ENCODE results near the gene ARHGAP12. TPM values are rescaled to one million over a fixed set of nuclear protein-coding genes. Genes with fewer than 3 reads are reported as not detected.

ARHGAP12 gene
- total RNA-seq, 1 experiment from 2014 or later = 51.9 TPM

- Histone ChIP-seq H4K20me1 (ENCODE audit: insufficient read depth) (no peaks in the 10 kb centered on the region; the same call in 1 of the 2 replicates), H3K27me3 (ENCODE audit: insufficient read depth, low read depth) (no peaks in the 10 kb centered on the region), H3K4me1 (replicated peaks; ENCODE audit: insufficient read depth) (peaks cover 31% of the 10 kb centered on the region), H3K79me2 (ENCODE audit: low read depth) (peaks cover 96% of the 10 kb centered on the region), H3K36me3 (ENCODE audit: low read depth) (no peaks in the 10 kb centered on the region), H3K27ac (no peak overlapping the region), H2AFZ (no peak overlapping the region), H3K4me3 (no peak overlapping the region), H3F3A (ENCODE audit: insufficient read depth, low read depth) (peaks cover 5% of the 10 kb centered on the region; the same call in 1 of the 2 replicates), H3K4me2 (0 out of 2 replicates have a peak overlapping the region, but pooled peaks have one; percentile 32), H3K9me2 (ENCODE audit: insufficient read depth) (no peaks in the 10 kb centered on the region), H3K9me3 (ENCODE audit: insufficient read depth, low read depth) (no peaks in the 10 kb centered on the region)
- DNase-seq = peak; percentile 17 to 37
- BruUV-seq (replicated peaks) = no TSS peak
- POLR2A ChIA-PET (ENCODE audit: unreplicated experiment) = interaction anchor here (0.7 kb wide), 3 partner anchors 34 to 69 kb away, joined by 3 to 6 read pairs (median 5); no protein-coding TSS in a partner anchor
- TF ChIP-seq CTCF (conservative IDR thresholded peaks at IDR 0.05) (no peak), EZH2 (IDR thresholded peaks at IDR 0.05; ENCODE audit: low read depth) (no peak)
- CTCF ChIA-PET = no interaction called here
- intact Hi-C loops (cut with micrococcal nuclease; ENCODE audit: unreplicated experiment) = loop anchor here (2.0 kb wide), 1 partner anchor 29 kb away; no protein-coding TSS in a partner anchor
Observed at GRCh38 chr10:31912289-31912688, 16.3 kb downstream of the ARHGAP12 start.

GRCh38 chr10:31910016-31910415 is 18.6 kb downstream of the ARHGAP12 start:
- no peak overlapping the region for H3K4me2 ChIP-seq
- H3K27ac ChIP-seq = no peak overlapping the region
- no TSS peak for BruUV-seq (replicated peaks)
- no peak overlapping the region for H2AFZ ChIP-seq
- H3K9me2 ChIP-seq (ENCODE audit: insufficient read depth) = no peaks in the 10 kb centered on the region
- DNase-seq = no peak
- H3K79me2 ChIP-seq (ENCODE audit: low read depth) = peaks cover 94% of the 10 kb centered on the region
- peaks cover 31% of the 10 kb centered on the region for H3K4me1 ChIP-seq (replicated peaks; ENCODE audit: insufficient read depth)
- TF ChIP-seq EZH2 (IDR thresholded peaks at IDR 0.05; ENCODE audit: low read depth) (no peak), CTCF (conservative IDR thresholded peaks at IDR 0.05) (no peak)
- H3K36me3 ChIP-seq (ENCODE audit: low read depth) = no peaks in the 10 kb centered on the region
- H3K27me3 ChIP-seq (ENCODE audit: insufficient read depth, low read depth) = no peaks in the 10 kb centered on the region
- H3K9me3 ChIP-seq (ENCODE audit: insufficient read depth, low read depth) = no peaks in the 10 kb centered on the region
- CTCF ChIA-PET = no interaction called here
- no peaks in the 10 kb centered on the region for H4K20me1 ChIP-seq (ENCODE audit: insufficient read depth)
- intact Hi-C loops (cut with micrococcal nuclease; ENCODE audit: unreplicated experiment) = no loop called here
- no peak overlapping the region for H3K4me3 ChIP-seq
- H3F3A ChIP-seq (ENCODE audit: insufficient read depth, low read depth) = peaks cover 5% of the 10 kb centered on the region; the same call in 1 of the 2 replicates
- POLR2A ChIA-PET (ENCODE audit: unreplicated experiment) = no interaction called here

DNA sequence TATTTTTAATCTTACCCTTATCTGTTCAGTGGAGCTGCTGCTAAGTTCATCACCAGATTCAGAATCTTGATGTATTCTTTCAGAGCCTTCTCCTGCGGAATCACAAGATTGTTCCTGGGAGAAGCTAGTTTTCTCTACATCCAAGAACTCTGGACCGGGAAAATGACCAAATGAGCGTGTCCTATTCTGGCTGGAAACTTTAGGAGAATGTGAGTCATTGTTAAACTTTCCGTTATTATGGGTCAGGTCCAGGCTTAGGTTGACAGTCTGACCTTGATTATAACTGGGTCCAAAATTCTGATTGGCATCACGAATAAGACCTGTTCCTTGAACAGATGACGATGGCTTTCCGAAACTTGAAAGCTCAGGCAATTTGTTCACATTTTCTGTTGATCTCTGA is 20.5 kb downstream of the ARHGAP12 start:
- Histone ChIP-seq H3K27ac (no peak overlapping the region), H4K20me1 (ENCODE audit: insufficient read depth) (peaks cover 9% of the 10 kb centered on the region), H3K9me2 (ENCODE audit: insufficient read depth) (no peaks in the 10 kb centered on the region), H3K27me3 (ENCODE audit: insufficient read depth, low read depth) (no peaks in the 10 kb centered on the region), H3K4me2 (no peak overlapping the region), H3K4me1 (replicated peaks; ENCODE audit: insufficient read depth) (peaks cover 13% of the 10 kb centered on the region), H3K4me3 (no peak overlapping the region), H3K79me2 (ENCODE audit: low read depth) (peaks cover 94% of the 10 kb centered on the region), H3K9me3 (ENCODE audit: insufficient read depth, low read depth) (no peaks in the 10 kb centered on the region), H2AFZ (no peak overlapping the region), H3F3A (ENCODE audit: insufficient read depth, low read depth) (peaks cover 3% of the 10 kb centered on the region; the same call in 1 of the 2 replicates), H3K36me3 (ENCODE audit: low read depth) (no peaks in the 10 kb centered on the region)
- no peak for DNase-seq
- TF ChIP-seq EZH2 (IDR thresholded peaks at IDR 0.05; ENCODE audit: low read depth) = no peak
- no peak for TF ChIP-seq CTCF (conservative IDR thresholded peaks at IDR 0.05)
- BruUV-seq (replicated peaks) = no TSS peak
- intact Hi-C loops (cut with micrococcal nuclease; ENCODE audit: unreplicated experiment) = no loop called here
- ChIA-PET POLR2A (ENCODE audit: unreplicated experiment) (no interaction called here), CTCF (no interaction called here)
